22Rv1 (cell line): ENCODE data around the gene CD44.

Source experiments
- H3K27ac ChIP-seq: fragments of 450-650 bp; 2 replicates; pipeline ENCODE4 v1.5.1; 2017
- CTCF ChIP-seq: fragments of 450-650 bp; IDR thresholded peaks from 2 replicates; pipeline ENCODE4 v1.5.1; 2017; ENCODE audit warnings: mild to moderate bottlenecking
- ZFX ChIP-seq: fragments of 450-650 bp; IDR thresholded peaks from 2 replicates; pipeline ENCODE4 v1.6.1; 2017; ENCODE audit warnings: antibody characterized with exemption, borderline replicate concordance

CD44 gene

GRCh38 chr11:35122308-35122707 is 16.7 kb upstream of the CD44 start:
- H3K27ac ChIP-seq = no peak overlapping the region
- no peak for TF ChIP-seq CTCF
- TF ChIP-seq ZFX = no peak

- TF ChIP-seq CTCF (no peak), ZFX (no peak)
- no peak overlapping the region for H3K27ac ChIP-seq
These were observed 12.7 kb upstream of the CD44 start for GRCh38 chr11:35126000-35126878.

- no peak for TF ChIP-seq CTCF
- TF ChIP-seq ZFX = no peak
- H3K27ac ChIP-seq = no peak overlapping the region
These were observed 11.9 kb upstream of the CD44 start for GRCh38 chr11:35126879-35127581.

GRCh38 chr11:35127619-35128018 is 11.4 kb upstream of the CD44 start:
- TF ChIP-seq ZFX (no peak), CTCF (no peak)
- H3K27ac ChIP-seq = no peak overlapping the region

GRCh38 chr11:35131094-35131493 is 7.9 kb upstream of the CD44 start:
- no peak for TF ChIP-seq ZFX
- no peak for TF ChIP-seq CTCF
- no peak overlapping the region for H3K27ac ChIP-seq

GRCh38 chr11:35131886-35132285 is 7.1 kb upstream of the CD44 start:
- TF ChIP-seq ZFX = no peak
- no peak for TF ChIP-seq CTCF
- H3K27ac ChIP-seq = no peak overlapping the region

- H3K27ac ChIP-seq = no peak overlapping the region
These were observed 5.3 kb upstream of the CD44 start for GRCh38 chr11:35133656-35134055.

More at GRCh38 chr11:35133656-35134055, 5.3 kb upstream of the CD44 start:
- TF ChIP-seq ZFX (no peak), CTCF (no peak)
